WTC11 (cell line): ENCODE data around the gene MAPK7. TPM values are rescaled to one million over a fixed set of nuclear protein-coding genes. Genes with fewer than 3 reads are reported as not detected.

Experiments
- ATAC-seq: fragments of 200-7000 bp; cut with Tn5 transposase; 2 replicates; pipeline ENCODE4 v1.10.0; 2021; ENCODE audit warnings: mild to moderate bottlenecking, moderate library complexity
- CTCF ChIA-PET: fragments of 300-600 bp; sonication (Branson Sonifier 250); formaldehyde crosslinking; loops from one replicate; lab custom pipeline; 2021; ENCODE audit warnings: antibody characterized with exemption; lab: Charles Lee
- POLR2A ChIA-PET: fragments of 350-600 bp; sonication (Branson Sonifier 250); formaldehyde crosslinking; loops from one replicate; lab custom pipeline; 2021; ENCODE audit warnings: antibody characterized with exemption; lab: Charles Lee
- DNase-seq: peaks from one replicate; pipeline ENCODE4 v3.0.0; 2021; ENCODE audit warnings: low spot score
- H3K27ac Mint-ChIP-seq: 2 replicates; pipeline ENCODE4 v1.8.0; 2021; ENCODE audit warnings: mixed read lengths
- H3K27me3 Mint-ChIP-seq: 2 replicates; pipeline ENCODE4 v1.8.0; 2021; ENCODE audit warnings: low read depth, mild to moderate bottlenecking, moderate library complexity, mixed read lengths
- H3K36me3 Mint-ChIP-seq: 2 replicates; pipeline ENCODE4 v1.8.0; 2021; ENCODE audit warnings: mixed read lengths
- H3K4me1 Mint-ChIP-seq: 2 replicates; pipeline ENCODE4 v1.8.0; 2022; ENCODE audit warnings: mixed read lengths
- H3K4me3 Mint-ChIP-seq: 2 replicates; pipeline ENCODE4 v1.8.0; 2021; ENCODE audit warnings: mild to moderate bottlenecking, moderate library complexity, mixed read lengths
- H3K9me3 Mint-ChIP-seq: 2 replicates; pipeline ENCODE4 v1.8.0; 2021; ENCODE audit warnings: mixed read lengths
- ELF4 ChIP-seq: sonication (generic); formaldehyde crosslinking; IDR thresholded peaks from 2 replicates; pipeline ENCODE4 v1.8.1; 2022; ENCODE audit warnings: low read depth, mild to moderate bottlenecking, moderate library complexity, missing genetic modification reagents
- GABPB1 ChIP-seq: sonication (generic); formaldehyde crosslinking; IDR thresholded peaks from 2 replicates; pipeline ENCODE4 v1.8.1; 2023; ENCODE audit warnings: mild to moderate bottlenecking, missing genetic modification reagents
- GRHL2 ChIP-seq: fragments of 250-450 bp; sonication (Bioruptor Pico); IDR thresholded peaks from 2 replicates; pipeline ENCODE4 v1.8.0; 2022; ENCODE audit warnings: mild to moderate bottlenecking, moderate library complexity; ENCODE audit not compliant: insufficient replicate concordance, severe bottlenecking
- GTF2I ChIP-seq: fragments of 250-450 bp; sonication (Bioruptor Pico); conservative IDR thresholded peaks from 2 replicates; pipeline ENCODE4 v1.4.0; 2021; ENCODE audit warnings: mild to moderate bottlenecking
- RORB ChIP-seq: fragments of 250-450 bp; sonication (Bioruptor Pico); IDR thresholded peaks from 2 replicates; pipeline ENCODE4 v1.9.0; 2021; ENCODE audit warnings: mild to moderate bottlenecking
- SMAD4 ChIP-seq: sonication (generic); formaldehyde crosslinking; IDR thresholded peaks from 2 replicates; pipeline ENCODE4 v1.8.0; 2022; ENCODE audit warnings: mild to moderate bottlenecking, missing genetic modification reagents
- TP53 ChIP-seq: sonication (generic); formaldehyde crosslinking; IDR thresholded peaks from 2 replicates; pipeline ENCODE4 v1.8.1; 2023; ENCODE audit warnings: mild to moderate bottlenecking, missing genetic modification reagents
- ZBTB21 ChIP-seq: sonication (generic); formaldehyde crosslinking; IDR thresholded peaks from 2 replicates; pipeline ENCODE4 v1.8.1; 2023; ENCODE audit warnings: mild to moderate bottlenecking, missing genetic modification reagents, borderline replicate concordance
- ZNF138 ChIP-seq: sonication (generic); formaldehyde crosslinking; conservative IDR thresholded peaks from 2 replicates; pipeline ENCODE4 v1.8.1; 2022; ENCODE audit warnings: mild to moderate bottlenecking, moderate library complexity, missing genetic modification reagents
- ZNF219 ChIP-seq: sonication (generic); formaldehyde crosslinking; IDR thresholded peaks from 2 replicates; pipeline ENCODE4 v1.8.0; 2023; ENCODE audit warnings: missing genetic modification reagents, mild to moderate bottlenecking, borderline replicate concordance
- ZNF263 ChIP-seq: sonication (generic); formaldehyde crosslinking; IDR thresholded peaks from 2 replicates; pipeline ENCODE4 v1.8.1; 2022; ENCODE audit warnings: low read depth, mild to moderate bottlenecking, moderate library complexity, missing genetic modification reagents
- ZNF423 ChIP-seq: fragments of 250-450 bp; sonication (Bioruptor Pico); IDR thresholded peaks from 2 replicates; pipeline ENCODE4 v2.1.2; 2022; ENCODE audit warnings: mild to moderate bottlenecking, moderate library complexity
- total RNA-seq: library from RNA; stranded (reverse); gene quantifications from 3 replicates; pipeline ENCODE4 v1.2.3, GENCODE V29; 2021
- TF ChIP-seq, protein P1 (sequence below): sonication (generic); formaldehyde crosslinking; IDR thresholded peaks from 2 replicates; pipeline ENCODE4 v1.8.1; 2023; ENCODE audit warnings: mild to moderate bottlenecking, missing genetic modification reagents, moderate library complexity
- TF ChIP-seq, protein P2 (sequence below): fragments of 250-450 bp; sonication (Bioruptor Pico); IDR thresholded peaks from 2 replicates; pipeline ENCODE4 v2.1.2; 2022; ENCODE audit warnings: mild to moderate bottlenecking, moderate library complexity
- TF ChIP-seq, protein P3 (sequence below): sonication (generic); formaldehyde crosslinking; IDR thresholded peaks from 2 replicates; pipeline ENCODE4 v1.8.0; 2022; ENCODE audit warnings: mild to moderate bottlenecking, missing genetic modification reagents
- TF ChIP-seq, protein P4 (sequence below): fragments of 250-450 bp; sonication (Bioruptor Pico); IDR thresholded peaks from 2 replicates; pipeline ENCODE4 v1.9.0; 2021; ENCODE audit warnings: mild to moderate bottlenecking
- TF ChIP-seq, protein P5 (sequence below): sonication (generic); formaldehyde crosslinking; IDR thresholded peaks from 2 replicates; pipeline ENCODE4 v1.8.0; 2022; ENCODE audit warnings: missing genetic modification reagents
- TF ChIP-seq, protein P6 (sequence below): sonication (generic); formaldehyde crosslinking; IDR thresholded peaks from 2 replicates; pipeline ENCODE4 v1.8.1; 2023; ENCODE audit warnings: mild to moderate bottlenecking, missing genetic modification reagents, moderate library complexity
- TF ChIP-seq, protein P7 (sequence below): sonication (generic); formaldehyde crosslinking; IDR thresholded peaks from 2 replicates; pipeline ENCODE4 v1.8.1; 2023; ENCODE audit warnings: mild to moderate bottlenecking, missing genetic modification reagents, borderline replicate concordance

MAPK7 gene
- total RNA-seq, 1 experiment from 2014 or later, result 38.5 TPM

DNA sequence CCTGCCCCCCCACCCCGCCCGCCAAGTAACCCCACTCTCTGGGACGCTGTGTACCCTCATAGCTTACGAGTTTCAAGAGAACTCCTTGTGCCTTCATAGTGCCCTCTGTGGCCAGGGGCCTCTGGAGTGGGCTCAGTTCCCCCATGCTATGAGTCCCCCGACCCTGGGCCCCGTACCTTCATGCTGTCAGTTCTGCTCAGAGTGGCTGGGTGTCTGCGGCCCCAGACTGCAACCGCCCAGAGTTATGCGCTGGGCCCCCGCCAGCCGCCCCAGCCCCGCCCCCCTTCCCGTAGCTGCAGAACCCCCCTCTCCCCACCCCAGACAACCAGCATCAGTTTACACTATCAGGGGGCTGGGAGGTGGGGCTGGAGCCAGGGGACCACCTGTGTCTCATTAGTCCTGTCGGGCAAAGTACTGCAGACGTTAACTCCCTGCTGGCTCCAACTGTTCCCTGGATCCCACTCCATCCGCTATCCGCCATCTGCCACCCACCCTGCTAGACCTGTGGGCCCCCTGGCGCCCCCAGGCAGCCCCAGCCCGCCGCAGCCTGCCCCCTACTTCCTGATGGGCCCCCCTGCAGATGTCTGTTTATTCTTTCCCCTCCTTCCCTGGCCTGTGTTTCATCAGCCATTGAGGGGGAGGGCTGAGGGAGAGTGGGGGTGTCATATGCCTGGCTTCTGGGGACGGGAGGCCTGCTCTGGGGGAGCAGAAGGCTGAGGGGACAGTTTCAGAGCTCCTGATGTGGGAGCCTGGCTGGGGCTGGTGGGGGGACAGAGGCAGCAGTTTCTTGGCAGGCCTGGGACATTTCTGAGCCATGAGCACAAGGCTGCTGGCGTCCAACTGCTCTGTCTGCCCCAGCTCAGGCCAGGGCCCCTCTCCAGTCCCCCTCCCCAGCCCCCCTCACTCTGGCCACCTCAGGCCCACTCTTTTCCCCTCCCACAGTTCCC is 8.9 kb downstream of the MAPK7 start, which contains the start of gene MFAP4:
TSS of gene MFAP4 (minus strand) at position 217 of the 947 bp plus-strand sequence. CDS start at position 182, 35 bp downstream.
- Mint-ChIP-seq H3K4me3 (peak within 1 kb of the TSS; percentile 43), H3K9me3 (no peaks in the 10 kb centered on the region), H3K36me3 (peaks cover 23% of the 10 kb centered on the region), H3K27ac (peak within 1 kb of the TSS; percentile 88), H3K4me1 (peaks cover 49% of the 10 kb centered on the region), H3K27me3 (no peaks in the 10 kb centered on the region; the same call in 1 of the 2 replicates)
- no peak for TF ChIP-seq GRHL2
- TF ChIP-seq, protein P1, sequence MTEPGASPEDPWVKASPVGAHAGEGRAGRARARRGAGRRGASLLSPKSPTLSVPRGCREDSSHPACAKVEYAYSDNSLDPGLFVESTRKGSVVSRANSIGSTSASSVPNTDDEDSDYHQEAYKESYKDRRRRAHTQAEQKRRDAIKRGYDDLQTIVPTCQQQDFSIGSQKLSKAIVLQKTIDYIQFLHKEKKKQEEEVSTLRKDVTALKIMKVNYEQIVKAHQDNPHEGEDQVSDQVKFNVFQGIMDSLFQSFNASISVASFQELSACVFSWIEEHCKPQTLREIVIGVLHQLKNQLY, result no peak
- TF ChIP-seq ELF4 (CRISPR knock-in tag), result no peak
- TF ChIP-seq, protein P2, sequence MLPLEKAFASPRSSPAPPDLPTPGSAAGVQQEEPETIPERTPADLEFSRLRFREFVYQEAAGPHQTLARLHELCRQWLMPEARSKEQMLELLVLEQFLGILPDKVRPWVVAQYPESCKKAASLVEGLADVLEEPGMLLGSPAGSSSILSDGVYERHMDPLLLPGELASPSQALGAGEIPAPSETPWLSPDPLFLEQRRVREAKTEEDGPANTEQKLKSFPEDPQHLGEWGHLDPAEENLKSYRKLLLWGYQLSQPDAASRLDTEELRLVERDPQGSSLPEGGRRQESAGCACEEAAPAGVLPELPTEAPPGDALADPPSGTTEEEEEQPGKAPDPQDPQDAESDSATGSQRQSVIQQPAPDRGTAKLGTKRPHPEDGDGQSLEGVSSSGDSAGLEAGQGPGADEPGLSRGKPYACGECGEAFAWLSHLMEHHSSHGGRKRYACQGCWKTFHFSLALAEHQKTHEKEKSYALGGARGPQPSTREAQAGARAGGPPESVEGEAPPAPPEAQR (CRISPR knock-in tag), result no peak
- TF ChIP-seq GTF2I, result no peak
- peak; percentile 92 for TF ChIP-seq GABPB1 (CRISPR knock-in tag)
- TF ChIP-seq, protein P3, sequence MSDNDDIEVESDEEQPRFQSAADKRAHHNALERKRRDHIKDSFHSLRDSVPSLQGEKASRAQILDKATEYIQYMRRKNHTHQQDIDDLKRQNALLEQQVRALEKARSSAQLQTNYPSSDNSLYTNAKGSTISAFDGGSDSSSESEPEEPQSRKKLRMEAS, result 0 out of 2 replicates have a peak, but pooled peaks have one; percentile 19
- TF ChIP-seq, protein P4, sequence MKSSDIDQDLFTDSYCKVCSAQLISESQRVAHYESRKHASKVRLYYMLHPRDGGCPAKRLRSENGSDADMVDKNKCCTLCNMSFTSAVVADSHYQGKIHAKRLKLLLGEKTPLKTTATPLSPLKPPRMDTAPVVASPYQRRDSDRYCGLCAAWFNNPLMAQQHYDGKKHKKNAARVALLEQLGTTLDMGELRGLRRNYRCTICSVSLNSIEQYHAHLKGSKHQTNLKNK (CRISPR knock-in tag), result no peak
- TF ChIP-seq ZNF219 (CRISPR knock-in tag), result no peak
- peak; percentile 83 for TF ChIP-seq ZNF423 (CRISPR knock-in tag)
- no peak for TF ChIP-seq RORB
- peak; percentile 73 for DNase-seq
- ATAC-seq, result peak; percentile 69
- POLR2A ChIA-PET, result interaction anchor here (2.6 kb wide), 1 partner anchor 9 kb away, joined by 14 read pairs; the partner anchor contains the start of gene MAPK7
- CTCF ChIA-PET, result interaction anchor here (0.5 to 7.6 kb wide), 12 partner anchors 9 to 605 kb away, joined by 3 to 48 read pairs (median 4); partner anchors contain the start of genes B9D1 and MAPK7

DNA sequence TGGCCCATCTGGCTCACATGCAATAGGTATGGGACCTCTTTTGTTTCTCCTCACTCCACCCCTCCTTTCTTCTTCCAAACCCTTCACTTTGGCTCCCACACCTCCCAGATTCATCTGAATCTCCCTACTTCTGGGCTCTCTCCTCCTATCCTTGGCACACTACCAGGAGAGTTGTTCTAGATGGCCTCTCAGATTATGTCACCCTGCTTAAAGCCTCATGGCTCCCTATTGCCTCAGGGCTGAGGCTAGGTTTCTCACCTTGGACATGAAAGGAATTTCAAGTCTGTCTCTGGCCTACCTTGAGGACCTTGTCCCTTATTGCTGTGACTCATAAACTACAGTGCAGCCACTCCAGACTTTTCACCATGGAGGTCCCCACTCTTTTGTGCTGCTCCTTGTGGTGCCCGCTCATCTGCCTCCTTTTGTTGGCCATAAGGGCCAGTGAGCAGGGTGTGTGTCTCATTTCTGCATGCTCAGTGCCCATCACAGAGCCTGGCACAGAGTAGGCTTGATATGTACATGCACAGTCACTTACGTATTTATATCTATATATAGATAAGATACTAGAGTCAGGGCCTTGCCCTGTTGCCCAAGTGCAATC is 9.7 kb downstream of the MAPK7 start:
- DNase-seq, result no peak
- H3K36me3 Mint-ChIP-seq, result peaks cover 18% of the 10 kb centered on the region
- POLR2A ChIA-PET, result interaction anchor here (1.9 to 2.6 kb wide), 2 partner anchors 10 kb away, joined by 9 to 14 read pairs; partner anchors contain the start of gene MAPK7
- H3K9me3 Mint-ChIP-seq, result no peaks in the 10 kb centered on the region
- H3K27me3 Mint-ChIP-seq, result no peaks in the 10 kb centered on the region; the same call in 1 of the 2 replicates
- 0 out of 2 replicates have a peak, but pooled peaks have one; percentile 31 for TF ChIP-seq RORB
- TF ChIP-seq ZNF263, result no peak
- TF ChIP-seq, protein P5, sequence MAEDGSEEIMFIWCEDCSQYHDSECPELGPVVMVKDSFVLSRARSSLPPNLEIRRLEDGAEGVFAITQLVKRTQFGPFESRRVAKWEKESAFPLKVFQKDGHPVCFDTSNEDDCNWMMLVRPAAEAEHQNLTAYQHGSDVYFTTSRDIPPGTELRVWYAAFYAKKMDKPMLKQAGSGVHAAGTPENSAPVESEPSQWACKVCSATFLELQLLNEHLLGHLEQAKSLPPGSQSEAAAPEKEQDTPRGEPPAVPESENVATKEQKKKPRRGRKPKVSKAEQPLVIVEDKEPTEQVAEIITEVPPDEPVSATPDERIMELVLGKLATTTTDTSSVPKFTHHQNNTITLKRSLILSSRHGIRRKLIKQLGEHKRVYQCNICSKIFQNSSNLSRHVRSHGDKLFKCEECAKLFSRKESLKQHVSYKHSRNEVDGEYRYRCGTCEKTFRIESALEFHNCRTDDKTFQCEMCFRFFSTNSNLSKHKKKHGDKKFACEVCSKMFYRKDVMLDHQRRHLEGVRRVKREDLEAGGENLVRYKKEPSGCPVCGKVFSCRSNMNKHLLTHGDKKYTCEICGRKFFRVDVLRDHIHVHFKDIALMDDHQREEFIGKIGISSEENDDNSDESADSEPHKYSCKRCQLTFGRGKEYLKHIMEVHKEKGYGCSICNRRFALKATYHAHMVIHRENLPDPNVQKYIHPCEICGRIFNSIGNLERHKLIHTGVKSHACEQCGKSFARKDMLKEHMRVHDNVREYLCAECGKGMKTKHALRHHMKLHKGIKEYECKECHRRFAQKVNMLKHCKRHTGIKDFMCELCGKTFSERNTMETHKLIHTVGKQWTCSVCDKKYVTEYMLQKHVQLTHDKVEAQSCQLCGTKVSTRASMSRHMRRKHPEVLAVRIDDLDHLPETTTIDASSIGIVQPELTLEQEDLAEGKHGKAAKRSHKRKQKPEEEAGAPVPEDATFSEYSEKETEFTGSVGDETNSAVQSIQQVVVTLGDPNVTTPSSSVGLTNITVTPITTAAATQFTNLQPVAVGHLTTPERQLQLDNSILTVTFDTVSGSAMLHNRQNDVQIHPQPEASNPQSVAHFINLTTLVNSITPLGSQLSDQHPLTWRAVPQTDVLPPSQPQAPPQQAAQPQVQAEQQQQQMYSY (CRISPR knock-in tag), result no peak
- TF ChIP-seq, protein P6, sequence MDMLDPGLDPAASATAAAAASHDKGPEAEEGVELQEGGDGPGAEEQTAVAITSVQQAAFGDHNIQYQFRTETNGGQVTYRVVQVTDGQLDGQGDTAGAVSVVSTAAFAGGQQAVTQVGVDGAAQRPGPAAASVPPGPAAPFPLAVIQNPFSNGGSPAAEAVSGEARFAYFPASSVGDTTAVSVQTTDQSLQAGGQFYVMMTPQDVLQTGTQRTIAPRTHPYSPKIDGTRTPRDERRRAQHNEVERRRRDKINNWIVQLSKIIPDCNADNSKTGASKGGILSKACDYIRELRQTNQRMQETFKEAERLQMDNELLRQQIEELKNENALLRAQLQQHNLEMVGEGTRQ (CRISPR knock-in tag), result no peak
- TF ChIP-seq ZNF423 (CRISPR knock-in tag), result no peak
- TF ChIP-seq SMAD4, result no peak
- TF ChIP-seq TP53, result peak; percentile 53; the same call in 1 of the 2 replicates
- TF ChIP-seq ZBTB21, result no peak
- TF ChIP-seq ZNF138 (CRISPR knock-in tag), result no peak
- TF ChIP-seq, protein P7, sequence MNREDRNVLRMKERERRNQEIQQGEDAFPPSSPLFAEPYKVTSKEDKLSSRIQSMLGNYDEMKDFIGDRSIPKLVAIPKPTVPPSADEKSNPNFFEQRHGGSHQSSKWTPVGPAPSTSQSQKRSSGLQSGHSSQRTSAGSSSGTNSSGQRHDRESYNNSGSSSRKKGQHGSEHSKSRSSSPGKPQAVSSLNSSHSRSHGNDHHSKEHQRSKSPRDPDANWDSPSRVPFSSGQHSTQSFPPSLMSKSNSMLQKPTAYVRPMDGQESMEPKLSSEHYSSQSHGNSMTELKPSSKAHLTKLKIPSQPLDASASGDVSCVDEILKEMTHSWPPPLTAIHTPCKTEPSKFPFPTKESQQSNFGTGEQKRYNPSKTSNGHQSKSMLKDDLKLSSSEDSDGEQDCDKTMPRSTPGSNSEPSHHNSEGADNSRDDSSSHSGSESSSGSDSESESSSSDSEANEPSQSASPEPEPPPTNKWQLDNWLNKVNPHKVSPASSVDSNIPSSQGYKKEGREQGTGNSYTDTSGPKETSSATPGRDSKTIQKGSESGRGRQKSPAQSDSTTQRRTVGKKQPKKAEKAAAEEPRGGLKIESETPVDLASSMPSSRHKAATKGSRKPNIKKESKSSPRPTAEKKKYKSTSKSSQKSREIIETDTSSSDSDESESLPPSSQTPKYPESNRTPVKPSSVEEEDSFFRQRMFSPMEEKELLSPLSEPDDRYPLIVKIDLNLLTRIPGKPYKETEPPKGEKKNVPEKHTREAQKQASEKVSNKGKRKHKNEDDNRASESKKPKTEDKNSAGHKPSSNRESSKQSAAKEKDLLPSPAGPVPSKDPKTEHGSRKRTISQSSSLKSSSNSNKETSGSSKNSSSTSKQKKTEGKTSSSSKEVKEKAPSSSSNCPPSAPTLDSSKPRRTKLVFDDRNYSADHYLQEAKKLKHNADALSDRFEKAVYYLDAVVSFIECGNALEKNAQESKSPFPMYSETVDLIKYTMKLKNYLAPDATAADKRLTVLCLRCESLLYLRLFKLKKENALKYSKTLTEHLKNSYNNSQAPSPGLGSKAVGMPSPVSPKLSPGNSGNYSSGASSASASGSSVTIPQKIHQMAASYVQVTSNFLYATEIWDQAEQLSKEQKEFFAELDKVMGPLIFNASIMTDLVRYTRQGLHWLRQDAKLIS (CRISPR knock-in tag), result no peak
- TF ChIP-seq, all 79 proteins: peak for 2
- peaks cover 53% of the 10 kb centered on the region for H3K4me1 Mint-ChIP-seq
- CTCF ChIA-PET, result interaction anchor here (0.6 to 7.6 kb wide), 5 partner anchors 9 to 258 kb away, joined by 3 to 48 read pairs (median 16); partner anchors contain the start of genes B9D1 and MAPK7
- H3K27ac Mint-ChIP-seq, result peak overlapping the region; percentile 88
- ATAC-seq, result no peak
- H3K4me3 Mint-ChIP-seq, result peak overlapping the region; percentile 26
